NCI-H82 treated with DMSO at 0.1 percent for 48 hours (cell line): ENCODE data around the gene CNTN5.
A peak's percentile ranks its signal among the peaks of the same experiment; 100 is the strongest.
"Not testable (repeated sequence)": the region's sequence is repeated elsewhere in the genome, so short reads cannot be mapped to it uniquely, and the experiment has no call there.

Experiments used
- DNase-seq: peaks from one replicate; lab custom pipeline; 2025; ENCODE audit not compliant: unreplicated experiment; lab: John Stamatoyannopoulos, UW

Gene CNTN5

GRCh38 chr11:99708928-99709672 lies 688.4 kb downstream of the CNTN5 start:
- DNase-seq, result no peak

GRCh38 chr11:99716302-99716701 lies 695.6 kb downstream of the CNTN5 start:
- no peak for DNase-seq

GRCh38 chr11:99718291-99718690 lies 697.5 kb downstream of the CNTN5 start:
- DNase-seq, result no peak

DNA sequence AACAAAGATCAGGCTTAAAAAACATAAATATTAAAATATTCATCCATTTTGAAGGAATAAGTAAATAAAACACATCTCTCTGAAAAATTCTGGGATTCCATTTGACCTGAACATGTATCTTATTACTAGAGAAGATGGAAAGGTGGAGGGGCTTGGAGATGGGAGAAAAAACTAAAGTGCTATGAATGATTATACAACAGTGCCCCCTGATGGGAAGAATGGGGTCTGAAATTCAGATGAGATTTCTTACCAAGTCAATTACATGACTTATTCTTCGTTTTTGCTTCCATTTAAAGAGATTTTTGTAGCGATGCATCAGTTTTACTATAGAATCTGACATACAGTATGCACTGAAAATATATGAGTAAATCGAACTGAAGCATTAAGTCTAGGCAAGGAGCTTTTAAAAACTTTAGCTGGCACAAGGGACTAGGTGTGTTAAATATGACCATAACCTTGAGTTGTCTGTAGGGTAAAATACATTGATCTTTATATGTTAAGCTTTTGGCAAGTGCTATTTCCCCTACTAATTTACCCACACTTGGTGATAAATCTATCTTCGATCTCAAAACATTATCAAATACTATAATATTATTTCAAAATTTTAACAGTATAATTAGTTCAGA lies 718.8 kb downstream of the CNTN5 start:
- peak; percentile 29 for DNase-seq

- DNase-seq, result no peak
These were observed 721.8 kb downstream of the CNTN5 start for GRCh38 chr11:99742501-99742900.

DNA sequence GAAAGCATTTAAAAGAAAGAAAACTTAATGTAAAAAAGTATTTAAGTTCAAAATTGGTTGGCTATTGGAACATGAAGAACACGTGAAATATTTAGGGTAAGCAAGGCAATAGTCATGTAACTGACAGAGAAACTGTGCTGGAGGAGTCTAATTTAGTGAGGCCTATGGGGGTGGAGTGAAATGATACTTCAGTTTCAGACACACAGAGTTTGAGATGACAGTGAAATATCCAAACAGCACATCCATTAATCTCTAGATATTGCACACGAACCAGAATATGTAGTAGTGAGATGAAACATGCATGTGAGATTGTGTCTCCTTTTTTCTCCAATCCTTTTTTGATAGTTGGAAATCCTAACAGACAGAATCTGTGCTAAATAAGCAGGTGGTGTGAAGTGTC lies 739.0 kb downstream of the CNTN5 start:
- no peak for DNase-seq

GRCh38 chr11:99766811-99767210 lies 746.1 kb downstream of the CNTN5 start:
- DNase-seq, result no peak

DNA sequence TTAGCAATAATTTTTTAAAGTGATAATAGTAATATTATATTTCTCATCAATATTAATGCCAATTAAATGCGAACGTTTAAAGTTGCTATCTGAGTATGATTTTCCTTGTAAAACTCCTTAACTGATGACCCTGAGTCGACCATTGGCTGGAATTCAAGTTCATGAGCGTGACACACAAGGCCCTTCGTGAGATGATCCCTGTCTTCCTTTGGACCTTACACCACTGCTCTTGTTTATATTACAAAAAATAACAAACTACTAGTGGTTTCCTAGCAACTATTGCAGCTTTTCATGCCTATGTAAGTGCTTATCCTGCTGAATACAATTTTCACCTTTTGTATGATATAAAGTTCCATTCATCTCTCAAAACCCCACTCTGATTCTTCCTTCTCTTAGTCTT lies 752.9 kb downstream of the CNTN5 start:
- DNase-seq, result no peak

DNA sequence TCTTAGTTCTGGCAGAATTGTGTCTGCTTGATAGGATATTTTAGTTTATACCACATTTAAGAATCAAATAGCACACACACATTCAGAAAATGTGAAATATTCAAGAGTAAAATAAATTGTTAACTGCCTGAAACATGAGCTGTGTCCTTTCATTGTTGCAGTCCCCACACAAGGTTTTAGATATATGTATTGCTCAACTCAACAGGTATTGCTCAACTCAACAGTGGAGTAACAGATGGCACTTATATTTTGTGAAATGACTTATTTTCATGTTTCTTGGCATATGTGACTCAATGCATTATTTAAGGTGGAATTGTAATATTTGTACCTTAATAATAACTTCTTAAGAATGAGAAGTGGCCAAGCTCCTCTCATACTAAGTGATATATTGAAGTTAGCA lies 760.3 kb downstream of the CNTN5 start:
- DNase-seq, result no peak

DNA sequence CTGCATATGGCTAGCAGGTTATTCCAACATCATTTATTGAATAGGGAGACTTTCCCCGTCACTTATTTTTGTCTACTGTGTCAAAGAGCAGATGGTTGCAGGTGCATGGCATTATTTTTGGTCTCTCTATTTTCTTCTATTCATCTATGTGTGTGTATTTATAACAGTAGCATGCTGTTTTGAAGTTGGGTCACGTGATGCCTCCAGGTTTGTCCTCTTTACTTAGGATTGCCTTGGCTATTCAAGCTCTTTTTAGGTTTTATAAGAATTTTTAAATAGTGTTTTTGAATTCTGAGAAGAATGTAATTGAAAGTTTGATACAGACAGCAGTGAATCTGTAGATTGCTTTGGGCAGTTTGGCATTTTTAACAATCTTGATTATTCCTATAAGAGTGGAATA lies 770.6 kb downstream of the CNTN5 start:
- no peak for DNase-seq

- no peak for DNase-seq
These were observed 775.2 kb downstream of the CNTN5 start for GRCh38 chr11:99795999-99796398.

GRCh38 chr11:99803501-99803900 lies 782.8 kb downstream of the CNTN5 start:
- DNase-seq, result no peak

DNA sequence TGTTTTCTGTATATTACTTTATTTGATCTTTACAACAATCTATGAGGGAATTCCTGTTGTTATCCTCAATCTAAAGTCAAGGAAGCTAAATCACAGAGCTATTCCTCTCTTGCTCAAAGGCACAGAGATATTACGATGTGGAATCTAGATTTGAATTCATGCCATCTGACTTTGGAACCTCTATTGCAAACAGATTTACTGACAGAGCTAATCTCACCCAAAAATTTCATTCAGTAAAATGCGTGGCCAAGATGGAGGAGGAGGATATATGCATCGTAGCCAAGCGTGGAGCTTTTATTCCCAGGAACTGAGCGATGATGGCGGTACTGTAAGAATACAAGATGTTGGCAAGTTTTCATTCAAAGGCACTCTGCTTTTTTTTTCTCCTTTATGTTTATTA lies 791.8 kb downstream of the CNTN5 start:
- no peak for DNase-seq

DNA sequence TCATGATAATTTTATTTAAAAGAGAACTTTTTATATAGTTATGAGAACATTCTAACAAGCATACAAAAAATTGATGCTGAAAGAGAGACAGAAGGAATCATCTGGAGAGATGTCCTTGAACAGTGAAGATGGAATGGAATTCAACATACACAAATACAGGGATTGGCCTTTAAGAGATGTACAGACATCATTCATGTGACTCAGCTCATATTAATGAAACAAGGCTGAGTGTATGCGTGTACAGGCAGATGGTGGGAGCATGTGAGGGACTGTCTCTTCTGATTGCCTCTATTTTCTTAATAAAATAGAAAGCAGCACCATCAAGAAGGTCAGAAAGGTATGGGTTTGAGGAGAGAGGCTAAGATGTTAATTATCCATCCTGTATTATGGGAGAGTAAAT lies 793.3 kb downstream of the CNTN5 start:
- no peak for DNase-seq

GRCh38 chr11:99814738-99815137 lies 794.0 kb downstream of the CNTN5 start:
- DNase-seq, result no peak

GRCh38 chr11:99818991-99819390 lies 798.2 kb downstream of the CNTN5 start:
- no peak for DNase-seq

- no peak for DNase-seq
These were observed 802.3 kb downstream of the CNTN5 start for GRCh38 chr11:99822846-99823565.

GRCh38 chr11:99836739-99837138 lies 816.0 kb downstream of the CNTN5 start:
- DNase-seq, result not testable (repeated sequence)

- no peak for DNase-seq
These were observed 821.1 kb downstream of the CNTN5 start for GRCh38 chr11:99841885-99842284.

GRCh38 chr11:99865951-99866350 lies 845.2 kb downstream of the CNTN5 start:
- no peak for DNase-seq

DNA sequence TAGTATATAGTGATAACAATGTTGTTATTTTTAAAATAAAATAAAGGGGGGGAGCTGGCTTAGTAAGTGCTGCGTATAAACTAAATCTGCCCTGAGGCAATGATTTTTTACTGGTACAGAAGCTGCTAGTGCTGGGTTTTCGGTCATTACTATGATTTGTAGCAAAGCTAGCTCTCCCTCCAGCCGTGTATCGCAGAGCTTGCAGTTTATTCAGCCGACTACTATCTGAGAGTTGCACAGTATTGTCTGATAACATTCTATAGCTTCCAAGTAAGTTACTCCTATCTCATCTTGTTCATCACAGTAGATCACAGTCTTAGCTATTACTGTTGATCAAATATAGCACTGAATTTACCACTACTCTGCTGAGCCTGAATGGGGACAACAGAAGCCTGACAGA lies 860.9 kb downstream of the CNTN5 start:
- DNase-seq, result no peak

- no peak for DNase-seq
These were observed 864.0 kb downstream of the CNTN5 start for GRCh38 chr11:99884750-99885149.
